K562 (cell line): ENCODE data around the gene HHATL.

Experiments
- CREB1 ChIP-seq, 2 experiments: sonication (generic) in 1 of 2; formaldehyde crosslinking in 1 of 2; IDR thresholded peaks; 2 replicates each; pipeline versions ENCODE4 v1.6.1 to v1.8.0; 2012 to 2022; ENCODE audit warnings: inconsistent platforms in 1 of 2, mild to moderate bottlenecking in 1 of 2, missing genetic modification reagents in 1 of 2, moderate library complexity in 1 of 2
- DLX4 ChIP-seq: fragments of 250-450 bp; sonication (Bioruptor Pico); IDR thresholded peaks from 2 replicates; pipeline ENCODE4 v1.6.1; 2021; ENCODE audit warnings: mild to moderate bottlenecking
- E2F6 ChIP-seq, 2 experiments: IDR thresholded peaks; 2 replicates each; pipeline ENCODE4 v1.6.1; 2011; ENCODE audit warnings: borderline replicate concordance in 1 of 2, control low read depth in 1 of 2, low read depth in 1 of 2, low read length in 1 of 2, mild to moderate bottlenecking in 1 of 2, mixed read lengths in 1 of 2, moderate library complexity in 1 of 2; ENCODE audit not compliant: insufficient read depth in 1 of 2, insufficient read length in 1 of 2, poor library complexity in 1 of 2, severe bottlenecking in 1 of 2; ENCODE audit errors: extremely low read depth in 1 of 2
- EZH2 ChIP-seq: IDR thresholded peaks from 2 replicates; pipeline ENCODE4 v1.6.1; 2012; ENCODE audit warnings: low read depth, mild to moderate bottlenecking, inconsistent platforms, low read length, borderline replicate concordance
- HMBOX1 ChIP-seq: sonication (generic); IDR thresholded peaks from 2 replicates; pipeline ENCODE4 v1.6.1; 2016
- HNRNPLL ChIP-seq: fragments of 200-400 bp; formaldehyde crosslinking; IDR thresholded peaks from 2 replicates; pipeline ENCODE4 v1.6.1; 2017; ENCODE audit warnings: low read length, low read depth, mild to moderate bottlenecking; ENCODE audit not compliant: poor library complexity, severe bottlenecking
- JUNB ChIP-seq: fragments of 450-650 bp; formaldehyde crosslinking; conservative IDR thresholded peaks from 2 replicates; pipeline ENCODE4 v1.4.0; 2020; ENCODE audit warnings: mild to moderate bottlenecking
- LEF1 ChIP-seq: fragments of 450-650 bp; IDR thresholded peaks from 2 replicates; pipeline ENCODE4 v1.6.1; 2016; ENCODE audit warnings: mild to moderate bottlenecking
- RAD21 ChIP-seq, 2 experiments: fragments of 250-450 bp in 1 of 2; fragments of 450-650 bp in 1 of 2; sonication (Bioruptor Pico) in 1 of 2; formaldehyde crosslinking in 1 of 2; IDR thresholded peaks in 1 of 2; conservative IDR thresholded peaks in 1 of 2; 2 replicates each; pipeline versions ENCODE4 v1.4.0 to v1.8.0; 2020 to 2022; ENCODE audit warnings: mild to moderate bottlenecking in 2 of 2, moderate library complexity in 1 of 2
- RFX1 ChIP-seq: fragments of 450-650 bp; IDR thresholded peaks from 2 replicates; pipeline ENCODE4 v1.6.1; 2016; ENCODE audit warnings: mild to moderate bottlenecking, moderate library complexity
- YY1 ChIP-seq, 3 experiments: IDR thresholded peaks; 2 replicates each; pipeline ENCODE4 v1.6.1; 2011; ENCODE audit warnings: low read length in 2 of 3, mild to moderate bottlenecking in 2 of 3, moderate library complexity in 2 of 3, borderline replicate concordance in 1 of 3, control low read depth in 1 of 3, low read depth in 1 of 3; ENCODE audit not compliant: insufficient read depth in 3 of 3, insufficient replicate concordance in 2 of 3, control insufficient read depth in 1 of 3, insufficient read length in 1 of 3; ENCODE audit errors: extremely low read depth in 1 of 3
- ZEB2 ChIP-seq: fragments of 450-650 bp; IDR thresholded peaks from 2 replicates; pipeline ENCODE4 v1.6.1; 2016
- ZKSCAN3 ChIP-seq: fragments of 250-450 bp; sonication (Bioruptor Pico); IDR thresholded peaks from 2 replicates; pipeline ENCODE4 v1.4.0; 2020
- TF ChIP-seq, protein P1 (sequence below): conservative IDR thresholded peaks from 2 replicates; pipeline ENCODE4 v1.6.1; 2011; ENCODE audit warnings: low read depth, mild to moderate bottlenecking, low read length; ENCODE audit not compliant: control insufficient read depth

GRCh38 chr3:42666577-42666998 lies 36.0 kb downstream of the HHATL start:
- TF ChIP-seq ZEB2 (no peak), YY1 (IDR thresholded peaks at IDR 0.05; ENCODE audit: borderline replicate concordance in 1 of 3, control insufficient read depth in 1 of 3, extremely low read depth in 1 of 3, insufficient read depth in 3 of 3, insufficient read length in 1 of 3, insufficient replicate concordance in 2 of 3, low read depth in 1 of 3, low read length in 2 of 3) (no peak), EZH2 (no peak), ZKSCAN3 (CRISPR knock-in tag) (no peak), HNRNPLL (no peak), HMBOX1 (no peak), RFX1 (no peak), DLX4 (no peak), RAD21 (CRISPR knock-in tag; conservative IDR thresholded peaks at IDR 0.05 in 1 of 2, IDR thresholded peaks at IDR 0.05 in 1 of 2) (no peak), CREB1 (IDR thresholded peaks at IDR 0.05) (no peak), CREB1 (CRISPR knock-in tag; IDR thresholded peaks at IDR 0.05) (no peak), JUNB (CRISPR knock-in tag) (no peak), E2F6 (IDR thresholded peaks at IDR 0.05; ENCODE audit: borderline replicate concordance in 1 of 2, extremely low read depth in 1 of 2, insufficient read depth in 1 of 2, insufficient read length in 1 of 2, low read depth in 1 of 2, low read length in 1 of 2, poor library complexity in 1 of 2, severe bottlenecking in 1 of 2) (no peak), LEF1 (no peak)
- TF ChIP-seq, protein P1, sequence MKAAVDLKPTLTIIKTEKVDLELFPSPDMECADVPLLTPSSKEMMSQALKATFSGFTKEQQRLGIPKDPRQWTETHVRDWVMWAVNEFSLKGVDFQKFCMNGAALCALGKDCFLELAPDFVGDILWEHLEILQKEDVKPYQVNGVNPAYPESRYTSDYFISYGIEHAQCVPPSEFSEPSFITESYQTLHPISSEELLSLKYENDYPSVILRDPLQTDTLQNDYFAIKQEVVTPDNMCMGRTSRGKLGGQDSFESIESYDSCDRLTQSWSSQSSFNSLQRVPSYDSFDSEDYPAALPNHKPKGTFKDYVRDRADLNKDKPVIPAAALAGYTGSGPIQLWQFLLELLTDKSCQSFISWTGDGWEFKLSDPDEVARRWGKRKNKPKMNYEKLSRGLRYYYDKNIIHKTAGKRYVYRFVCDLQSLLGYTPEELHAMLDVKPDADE = no peak
